Vagina (tissue), 2 donors: ENCODE measurements around the gene CBFA2T2. TPM values are rescaled to one million over a fixed set of nuclear protein-coding genes. Genes with fewer than 3 reads are reported as not detected.

Experiments
- DNase-seq, 2 donors: peaks; one replicate each; pipeline ENCODE4 v3.0.0-alpha.2; 2017; ENCODE audit errors: extremely low spot score in 2 of 2
- H3K27ac ChIP-seq: fragments of 200-600 bp; sonication (generic); one replicate; pipeline ENCODE4 v1.5.1; 2019
- H3K27me3 ChIP-seq: fragments of 200-600 bp; sonication (generic); one replicate; pipeline ENCODE4 v1.5.1; 2019
- H3K36me3 ChIP-seq, 2 donors: fragments of 200-600 bp; sonication (generic); one replicate each; pipeline ENCODE4 v1.5.1; 2017 to 2019
- H3K4me1 ChIP-seq: fragments of 200-600 bp; sonication (generic); one replicate; pipeline ENCODE4 v1.5.1; 2019
- H3K4me3 ChIP-seq, 2 donors: fragments of 200-600 bp; sonication (generic); 1 replicate in 1 of 2; 2 replicates in 1 of 2; pipeline ENCODE4 v1.5.1; 2016 to 2019
- H3K9me3 ChIP-seq: fragments of 200-600 bp; sonication (generic); one replicate; pipeline ENCODE4 v1.5.1; 2019
- CTCF ChIP-seq, 3 experiments: fragments of 450-650 bp in 2 of 3; fragments of 200-600 bp in 1 of 3; sonication (generic) in 1 of 3; IDR thresholded peaks; one replicate each; pipeline ENCODE4 v1.5.1; 2017 to 2019; ENCODE audit warnings: antibody characterized with exemption in 3 of 3, mild to moderate bottlenecking in 2 of 3, moderate library complexity in 2 of 3
- POLR2A ChIP-seq, 2 donors: fragments of 450-650 bp; IDR thresholded peaks; one replicate each; pipeline ENCODE4 v1.6.1; 2017; ENCODE audit warnings: antibody characterized with exemption in 2 of 2, mild to moderate bottlenecking in 2 of 2, moderate library complexity in 2 of 2
- POLR2AphosphoS5 ChIP-seq, 2 donors: sonication (generic); formaldehyde crosslinking; IDR thresholded peaks; one replicate each; pipeline ENCODE4 v1.9.0; 2017; ENCODE audit warnings: antibody characterized with exemption in 2 of 2, mild to moderate bottlenecking in 2 of 2, low read depth in 1 of 2; ENCODE audit not compliant: insufficient read depth in 1 of 2
- intact Hi-C: fragments of 100-400 bp; cut with DNase I; formaldehyde crosslinking; loops from one replicate; pipeline ENCODE4 v1.15.1; 2023
- total RNA-seq: library from RNA; depleted of rRNA; stranded (reverse); fragments of >200 nt; gene quantifications from one replicate; pipeline ENCODE4 v1.2.3, GENCODE V29; 2016

CBFA2T2 gene
- total RNA-seq, 1 donor from 2014 or later, result 34.9 TPM

GRCh38 chr20:33635341-33635740 is 145.4 kb downstream of the CBFA2T2 start:
- intact Hi-C loops, result no loop called here
- Histone ChIP-seq H3K9me3 (no peaks in the 10 kb centered on the region), H3K27me3 (no peaks in the 10 kb centered on the region), H3K4me1 (no peaks in the 10 kb centered on the region), H3K27ac (no peak overlapping the region), H3K36me3 (peaks cover 0 to 55% of the 10 kb centered on the region in 2 donors), H3K4me3 (no peak overlapping the region)
- TF ChIP-seq POLR2A (IDR thresholded peaks at IDR 0.05) (no peak), CTCF (IDR thresholded peaks at IDR 0.05) (no peak), POLR2AphosphoS5 (IDR thresholded peaks at IDR 0.05; ENCODE audit: insufficient read depth in 1 of 2, low read depth in 1 of 2) (no peak)
- no peak for DNase-seq

GRCh38 chr20:33636776-33637175 is 146.9 kb downstream of the CBFA2T2 start:
- Histone ChIP-seq H3K9me3 (no peaks in the 10 kb centered on the region), H3K36me3 (peaks cover 0 to 58% of the 10 kb centered on the region in 2 donors), H3K4me1 (no peaks in the 10 kb centered on the region), H3K27ac (no peak overlapping the region), H3K4me3 (no peak overlapping the region), H3K27me3 (no peaks in the 10 kb centered on the region)
- intact Hi-C loops, result no loop called here
- no peak for TF ChIP-seq POLR2AphosphoS5 (IDR thresholded peaks at IDR 0.05; ENCODE audit: insufficient read depth in 1 of 2, low read depth in 1 of 2)
- no peak for TF ChIP-seq POLR2A (IDR thresholded peaks at IDR 0.05)
- TF ChIP-seq CTCF (IDR thresholded peaks at IDR 0.05), result no peak
- no peak for DNase-seq

- Histone ChIP-seq H3K36me3 (peaks cover 0 to 61% of the 10 kb centered on the region in 2 donors), H3K27ac (no peak overlapping the region), H3K4me3 (no peak overlapping the region), H3K9me3 (no peaks in the 10 kb centered on the region), H3K27me3 (no peaks in the 10 kb centered on the region), H3K4me1 (no peaks in the 10 kb centered on the region)
- intact Hi-C loops, result no loop called here
- DNase-seq, result no peak
- TF ChIP-seq POLR2A (IDR thresholded peaks at IDR 0.05) (no peak), POLR2AphosphoS5 (IDR thresholded peaks at IDR 0.05; ENCODE audit: insufficient read depth in 1 of 2, low read depth in 1 of 2) (no peak), CTCF (IDR thresholded peaks at IDR 0.05) (no peak)
Measured at GRCh38 chr20:33640287-33640686, 150.4 kb downstream of the CBFA2T2 start.

GRCh38 chr20:33644313-33645071 is 154.6 kb downstream of the CBFA2T2 start:
- intact Hi-C loops, result no loop called here
- peaks cover 0 to 46% of the 10 kb centered on the region in 2 donors for H3K36me3 ChIP-seq
- DNase-seq, result no peak
- H3K4me3 ChIP-seq, result no peak overlapping the region
- peaks cover 23% of the 10 kb centered on the region for H3K4me1 ChIP-seq
- H3K27ac ChIP-seq, result no peak overlapping the region
- no peak for TF ChIP-seq POLR2AphosphoS5 (IDR thresholded peaks at IDR 0.05; ENCODE audit: insufficient read depth in 1 of 2, low read depth in 1 of 2)
- no peaks in the 10 kb centered on the region for H3K9me3 ChIP-seq
- H3K27me3 ChIP-seq, result no peaks in the 10 kb centered on the region

- TF ChIP-seq CTCF (IDR thresholded peaks at IDR 0.05), result no peak
- TF ChIP-seq POLR2A (IDR thresholded peaks at IDR 0.05), result no peak
- TF ChIP-seq POLR2AphosphoS5 (IDR thresholded peaks at IDR 0.05; ENCODE audit: insufficient read depth in 1 of 2, low read depth in 1 of 2), result no peak
- no peak for DNase-seq
- H3K9me3 ChIP-seq, result no peaks in the 10 kb centered on the region
- H3K27ac ChIP-seq, result no peak overlapping the region
- intact Hi-C loops, result no loop called here
- peaks cover 26% of the 10 kb centered on the region for H3K4me1 ChIP-seq
- H3K4me3 ChIP-seq, result no peak overlapping the region
- H3K27me3 ChIP-seq, result no peaks in the 10 kb centered on the region
- peaks cover 0 to 41% of the 10 kb centered on the region in 2 donors for H3K36me3 ChIP-seq
Measured at GRCh38 chr20:33645072-33645358, 155.1 kb downstream of the CBFA2T2 start.
